ENCODE data around the gene B4GALNT4.

The B4GALNT4 gene

DNA sequence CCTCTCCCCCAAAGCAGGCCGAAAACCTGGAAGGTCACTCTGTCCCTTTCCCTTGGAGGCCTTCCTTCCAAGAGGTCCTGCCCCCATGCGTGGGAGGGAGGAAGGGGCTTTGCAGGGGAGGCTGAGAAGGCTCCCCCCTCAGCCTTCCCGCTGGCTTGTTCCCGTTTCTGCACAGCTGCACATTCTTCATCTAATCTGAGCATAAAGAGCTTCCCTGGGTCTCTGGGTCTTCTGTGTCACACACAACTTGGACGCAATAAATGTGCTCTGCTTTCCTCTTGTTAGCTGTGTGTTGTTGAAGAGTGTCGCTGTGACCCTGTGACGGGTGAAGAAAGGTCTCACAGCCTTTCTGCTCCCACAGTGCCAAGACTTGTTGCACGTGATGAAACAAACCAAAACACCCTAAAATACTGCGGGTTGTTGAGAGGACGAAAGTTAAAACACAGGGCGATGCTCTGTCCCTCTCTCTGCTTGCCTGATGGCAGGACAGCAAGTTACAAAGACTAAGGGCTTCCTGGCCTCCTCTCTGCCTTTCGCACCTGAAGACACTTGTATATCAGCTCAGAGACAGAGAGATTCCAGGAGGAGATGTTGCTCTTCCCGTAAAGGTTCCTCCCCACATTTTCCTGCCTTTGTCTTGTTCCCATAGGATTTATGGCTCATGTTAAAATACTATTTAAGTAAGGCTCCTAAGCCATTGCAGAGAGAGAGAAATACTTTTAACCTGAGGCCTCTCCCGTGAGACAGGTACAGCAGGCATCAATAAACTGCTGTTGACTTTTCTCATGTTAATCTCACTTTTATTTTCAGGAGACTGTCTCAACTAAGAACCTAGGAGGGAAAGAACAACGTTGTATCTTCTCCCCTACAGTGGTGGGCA is 33.3 kb upstream of the B4GALNT4 start:
- H3K9me3 ChIP-seq = no peaks in the 10 kb centered on the region
- no peaks in the 10 kb centered on the region for H3K4me1 ChIP-seq
- TF ChIP-seq, protein P1, sequence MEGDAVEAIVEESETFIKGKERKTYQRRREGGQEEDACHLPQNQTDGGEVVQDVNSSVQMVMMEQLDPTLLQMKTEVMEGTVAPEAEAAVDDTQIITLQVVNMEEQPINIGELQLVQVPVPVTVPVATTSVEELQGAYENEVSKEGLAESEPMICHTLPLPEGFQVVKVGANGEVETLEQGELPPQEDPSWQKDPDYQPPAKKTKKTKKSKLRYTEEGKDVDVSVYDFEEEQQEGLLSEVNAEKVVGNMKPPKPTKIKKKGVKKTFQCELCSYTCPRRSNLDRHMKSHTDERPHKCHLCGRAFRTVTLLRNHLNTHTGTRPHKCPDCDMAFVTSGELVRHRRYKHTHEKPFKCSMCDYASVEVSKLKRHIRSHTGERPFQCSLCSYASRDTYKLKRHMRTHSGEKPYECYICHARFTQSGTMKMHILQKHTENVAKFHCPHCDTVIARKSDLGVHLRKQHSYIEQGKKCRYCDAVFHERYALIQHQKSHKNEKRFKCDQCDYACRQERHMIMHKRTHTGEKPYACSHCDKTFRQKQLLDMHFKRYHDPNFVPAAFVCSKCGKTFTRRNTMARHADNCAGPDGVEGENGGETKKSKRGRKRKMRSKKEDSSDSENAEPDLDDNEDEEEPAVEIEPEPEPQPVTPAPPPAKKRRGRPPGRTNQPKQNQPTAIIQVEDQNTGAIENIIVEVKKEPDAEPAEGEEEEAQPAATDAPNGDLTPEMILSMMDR (IDR thresholded peaks at IDR 0.05; ENCODE audit: low read depth, low read length) = no peak
- no peak for DNase-seq
- H3K4me3 ChIP-seq (ENCODE audit: low read depth, low read length) = no peak overlapping the region
- H3K36me3 ChIP-seq = no peaks in the 10 kb centered on the region
- no peaks in the 10 kb centered on the region for H3K27me3 ChIP-seq

DNA sequence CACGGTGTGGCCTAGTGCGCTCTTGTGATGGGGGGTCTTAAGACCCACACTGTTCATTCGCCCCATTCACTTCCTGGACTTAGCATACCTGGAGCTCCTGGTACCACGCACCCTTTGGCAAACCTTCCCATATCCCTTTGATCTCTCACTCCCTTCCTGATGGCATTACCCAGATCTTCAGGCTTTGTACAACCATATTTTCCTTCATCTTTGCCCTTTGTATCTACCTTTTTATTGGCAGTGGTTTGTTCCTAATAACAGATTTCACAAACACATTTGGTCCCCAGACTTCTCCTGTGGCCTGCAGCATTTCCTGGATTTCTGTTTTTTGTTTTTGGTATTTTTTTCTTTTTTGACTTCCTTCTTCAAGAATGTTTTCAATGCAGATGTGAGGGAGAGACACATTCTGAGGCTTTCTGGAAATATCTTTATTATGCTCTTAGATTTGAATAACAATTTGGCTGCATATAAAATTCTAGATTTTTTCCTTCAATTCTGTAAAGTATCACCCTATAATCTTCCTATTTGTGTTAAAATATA is 32.6 kb upstream of the B4GALNT4 start:
- no peaks in the 10 kb centered on the region for H3K27me3 ChIP-seq
- no peak overlapping the region for H3K4me3 ChIP-seq (ENCODE audit: low read depth, low read length)
- H3K36me3 ChIP-seq = no peaks in the 10 kb centered on the region
- no peaks in the 10 kb centered on the region for H3K4me1 ChIP-seq
- TF ChIP-seq, protein P1 (IDR thresholded peaks at IDR 0.05; ENCODE audit: low read depth, low read length) = no peak
- H3K9me3 ChIP-seq = no peaks in the 10 kb centered on the region
- DNase-seq = no peak

DNA sequence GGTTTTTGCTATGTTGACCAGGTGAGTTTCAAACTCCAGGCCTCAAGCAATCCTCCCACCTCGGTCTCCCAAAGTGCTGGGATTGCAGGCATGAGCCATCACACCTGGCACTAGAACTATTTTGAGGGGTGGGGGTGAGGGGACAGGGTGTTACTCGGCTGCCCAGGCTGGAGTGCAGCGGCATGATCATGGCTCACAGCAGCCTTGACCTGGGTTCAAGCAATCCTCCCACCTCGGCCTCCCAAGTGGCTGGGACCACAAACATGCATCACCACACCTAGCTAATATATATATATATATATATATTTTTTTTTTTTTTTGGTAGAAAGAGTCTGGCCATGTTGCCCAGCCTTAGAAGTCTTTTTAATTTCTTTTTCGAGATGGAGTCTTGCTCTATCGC is 31.6 kb upstream of the B4GALNT4 start:
- DNase-seq = no peak
- Histone ChIP-seq H3K4me1 (no peaks in the 10 kb centered on the region), H3K4me3 (ENCODE audit: low read depth, low read length) (no peak overlapping the region), H3K9me3 (no peaks in the 10 kb centered on the region), H3K27me3 (no peaks in the 10 kb centered on the region), H3K36me3 (no peaks in the 10 kb centered on the region)
- TF ChIP-seq, protein P1 (IDR thresholded peaks at IDR 0.05; ENCODE audit: low read depth, low read length) = no peak

DNA sequence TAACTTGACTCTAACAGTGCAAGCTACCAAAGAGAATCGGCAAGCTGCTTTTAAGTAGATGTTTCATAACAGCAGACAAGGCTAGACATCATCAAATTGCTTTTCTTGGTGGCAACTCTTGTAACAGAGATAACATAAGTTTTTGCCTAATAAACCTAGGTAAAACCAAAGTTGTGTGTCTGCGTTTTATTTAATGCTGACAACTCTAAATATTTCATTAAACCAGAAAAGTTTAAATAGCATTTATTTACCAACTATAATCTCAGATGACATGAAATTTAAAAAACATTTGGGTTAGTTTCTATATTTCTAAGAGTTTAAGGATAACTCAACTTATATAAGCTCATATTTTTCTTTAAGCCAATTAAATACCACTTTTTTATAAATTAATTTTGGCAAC is 29.3 kb upstream of the B4GALNT4 start:
- DNase-seq = no peak
- Histone ChIP-seq H3K4me3 (ENCODE audit: low read depth, low read length) (no peak overlapping the region), H3K4me1 (no peaks in the 10 kb centered on the region), H3K9me3 (no peaks in the 10 kb centered on the region), H3K27me3 (no peaks in the 10 kb centered on the region), H3K36me3 (no peaks in the 10 kb centered on the region)
- TF ChIP-seq, protein P1 (IDR thresholded peaks at IDR 0.05; ENCODE audit: low read depth, low read length) = no peak

DNA sequence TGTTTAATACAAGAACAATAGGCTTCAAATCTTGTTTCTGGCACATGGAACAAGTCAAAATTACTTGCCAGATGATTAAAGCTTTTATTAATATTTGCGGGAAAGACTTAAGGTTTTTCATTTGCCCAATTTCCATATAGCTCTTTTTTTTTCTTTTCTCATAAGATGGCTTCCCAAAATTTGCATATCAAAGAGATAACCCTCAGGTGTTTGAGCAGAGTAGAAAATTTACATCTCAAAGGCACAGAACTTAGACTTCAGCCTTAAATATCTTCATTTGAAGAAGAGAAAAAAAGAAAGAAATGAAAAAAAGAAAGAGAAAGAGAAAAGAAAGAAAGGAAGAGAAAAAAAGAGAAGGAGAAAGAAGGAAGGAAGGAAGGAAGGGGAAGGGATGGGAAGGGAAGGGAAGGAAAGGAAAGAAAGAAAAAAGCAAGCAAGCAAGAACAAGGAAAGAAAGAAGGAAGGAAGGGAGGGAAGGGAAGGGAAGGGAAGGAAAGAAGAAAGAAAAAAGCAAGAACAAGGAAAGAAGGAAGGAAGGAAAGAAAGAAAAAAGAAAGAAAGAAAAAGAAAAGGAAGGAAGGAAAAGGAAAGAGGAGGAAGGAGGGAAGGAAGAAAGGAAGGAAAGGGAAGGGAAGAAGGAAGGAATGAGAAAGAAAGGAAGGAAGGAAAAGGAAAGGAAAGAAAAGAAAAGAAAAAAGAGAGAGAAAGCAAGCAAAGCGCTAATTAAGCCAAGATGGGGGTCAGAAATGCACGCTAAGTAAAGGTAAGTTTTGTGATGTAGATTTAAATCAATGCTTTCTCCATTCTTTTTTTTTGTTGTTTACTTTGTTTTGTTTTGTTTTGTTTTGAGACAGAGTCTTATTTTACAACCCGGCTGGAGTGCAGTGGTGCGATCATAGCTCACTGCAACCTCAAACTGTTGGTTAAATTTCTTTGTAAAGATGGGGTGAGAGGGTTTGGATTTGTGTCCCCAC is 28.5 kb upstream of the B4GALNT4 start:
- DNase-seq = no peak
- Histone ChIP-seq H3K27me3 (no peaks in the 10 kb centered on the region), H3K4me1 (no peaks in the 10 kb centered on the region), H3K36me3 (no peaks in the 10 kb centered on the region), H3K9me3 (no peaks in the 10 kb centered on the region), H3K4me3 (ENCODE audit: low read depth, low read length) (no peak overlapping the region)
- TF ChIP-seq, protein P1 (IDR thresholded peaks at IDR 0.05; ENCODE audit: low read depth, low read length) = no peak

Measured in BE2C (cell line).